ENCODE measurements around the gene STK17B. TPM values are rescaled to one million over a fixed set of nuclear protein-coding genes. Genes with fewer than 3 reads are reported as not detected.
"Not testable (repeated sequence)": the region's sequence is repeated elsewhere in the genome, so short reads cannot be mapped to it uniquely, and the experiment has no call there.

Gene STK17B
- total and polyA plus RNA-seq, 12 donors, result 2.0 to 20.4 (median 3.7) TPM

DNA sequence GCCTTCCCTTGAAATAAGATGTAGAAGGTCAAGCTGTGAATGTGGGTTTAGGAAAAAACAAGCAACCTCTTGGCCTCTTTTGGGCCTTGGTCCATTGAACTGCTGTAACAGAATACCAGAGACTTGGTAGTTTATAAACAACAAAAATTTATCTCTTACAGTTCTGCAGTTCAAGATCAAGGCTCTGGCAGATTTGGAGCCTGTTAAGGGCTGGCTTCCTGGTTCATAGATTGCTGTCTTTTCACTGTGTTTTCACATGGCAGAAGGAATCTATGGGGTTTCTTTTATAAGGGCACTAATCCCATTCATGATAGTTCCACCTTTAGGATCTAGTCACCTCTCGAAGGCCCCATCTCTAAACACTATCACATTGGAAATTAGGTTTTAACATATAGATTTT is 20.2 kb upstream of the STK17B start:
- Histone ChIP-seq H3K27ac (no peak overlapping the region), H3K27me3 (no peaks in the 10 kb centered on the region), H3K9me3 (no peaks in the 10 kb centered on the region), H3K4me3 (no peak overlapping the region), H3K4me1 (peaks cover 0 to 14% (median 0%) of the 10 kb centered on the region in 9 donors), H3K36me3 (no peaks in the 10 kb centered on the region)
- WGBS, 2 donors, result 100% methylated on average over 1 of the region's 1 CpG
- ATAC-seq, result no peak
- TF ChIP-seq, protein P1, sequence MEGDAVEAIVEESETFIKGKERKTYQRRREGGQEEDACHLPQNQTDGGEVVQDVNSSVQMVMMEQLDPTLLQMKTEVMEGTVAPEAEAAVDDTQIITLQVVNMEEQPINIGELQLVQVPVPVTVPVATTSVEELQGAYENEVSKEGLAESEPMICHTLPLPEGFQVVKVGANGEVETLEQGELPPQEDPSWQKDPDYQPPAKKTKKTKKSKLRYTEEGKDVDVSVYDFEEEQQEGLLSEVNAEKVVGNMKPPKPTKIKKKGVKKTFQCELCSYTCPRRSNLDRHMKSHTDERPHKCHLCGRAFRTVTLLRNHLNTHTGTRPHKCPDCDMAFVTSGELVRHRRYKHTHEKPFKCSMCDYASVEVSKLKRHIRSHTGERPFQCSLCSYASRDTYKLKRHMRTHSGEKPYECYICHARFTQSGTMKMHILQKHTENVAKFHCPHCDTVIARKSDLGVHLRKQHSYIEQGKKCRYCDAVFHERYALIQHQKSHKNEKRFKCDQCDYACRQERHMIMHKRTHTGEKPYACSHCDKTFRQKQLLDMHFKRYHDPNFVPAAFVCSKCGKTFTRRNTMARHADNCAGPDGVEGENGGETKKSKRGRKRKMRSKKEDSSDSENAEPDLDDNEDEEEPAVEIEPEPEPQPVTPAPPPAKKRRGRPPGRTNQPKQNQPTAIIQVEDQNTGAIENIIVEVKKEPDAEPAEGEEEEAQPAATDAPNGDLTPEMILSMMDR (IDR thresholded peaks at IDR 0.05), result no peak
- intact Hi-C loops (cut with DNase I), result no loop called here
- no peak for DNase-seq

DNA sequence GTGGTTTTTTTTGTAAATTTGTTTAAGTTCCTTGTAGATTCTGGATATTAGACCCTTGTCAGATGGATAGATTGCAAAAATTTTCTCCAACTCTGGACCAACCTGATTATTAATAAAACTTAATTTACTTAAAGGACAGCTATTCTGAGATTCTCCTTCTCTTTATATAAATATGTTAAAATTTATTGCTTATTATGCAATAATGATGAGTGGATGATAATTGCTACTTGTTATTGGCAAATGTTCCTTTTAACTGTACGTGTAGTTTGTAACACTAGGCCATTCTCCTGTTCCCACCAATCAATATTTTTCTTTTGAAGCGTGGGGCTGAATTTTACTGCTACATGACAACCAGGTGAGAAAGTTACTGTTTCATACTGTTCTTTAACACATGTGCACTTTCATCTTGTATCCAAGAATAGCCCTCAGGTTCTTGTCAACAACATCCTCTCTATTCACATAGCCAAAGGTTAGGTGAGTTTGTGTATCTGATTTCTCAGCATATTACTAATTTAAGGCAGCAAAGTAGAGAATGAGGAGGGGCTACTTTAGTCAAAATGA is 16.6 kb upstream of the STK17B start:
- DNase-seq (no peak), ATAC-seq (no peak)
- no peaks in the 10 kb centered on the region for H3K27me3 ChIP-seq
- TF ChIP-seq, protein P1 (IDR thresholded peaks at IDR 0.05), result no peak
- no peak overlapping the region for H3K4me3 ChIP-seq
- intact Hi-C loops (cut with DNase I), result no loop called here
- peaks cover 0 to 14% (median 0%) of the 10 kb centered on the region in 9 donors for H3K4me1 ChIP-seq
- no peaks in the 10 kb centered on the region for H3K36me3 ChIP-seq
- WGBS, 2 donors, result 95 to 99% methylated on average over 2 of the region's 2 CpGs
- no peak overlapping the region for H3K27ac ChIP-seq
- H3K9me3 ChIP-seq, result no peaks in the 10 kb centered on the region

DNA sequence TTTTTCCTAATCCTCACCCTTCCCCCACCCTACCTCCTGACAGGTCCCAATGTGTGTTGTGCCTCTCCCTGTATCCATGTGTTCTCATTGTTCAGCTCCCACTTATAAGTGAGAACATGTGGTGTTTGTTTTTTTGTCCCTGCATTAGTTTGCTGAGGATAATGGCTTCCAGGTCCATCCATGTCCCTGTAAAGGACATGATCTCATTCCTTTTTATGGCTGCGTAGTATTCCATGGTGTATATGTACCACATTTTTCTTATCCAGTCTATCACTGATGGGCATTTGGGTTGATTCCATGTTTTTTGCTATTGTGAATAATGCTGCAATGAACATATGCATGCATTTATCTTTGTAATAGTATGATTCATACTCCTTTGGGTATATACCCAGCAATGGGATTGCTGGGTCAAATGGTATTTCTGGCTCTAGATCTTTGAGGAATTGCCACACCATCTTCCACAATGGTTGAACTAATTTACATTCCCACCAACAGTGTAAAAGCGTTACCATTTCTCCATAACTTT is 15.9 kb upstream of the STK17B start:
- H3K4me3 ChIP-seq; ATAC-seq; intact Hi-C loops (cut with DNase I); H3K9me3 ChIP-seq; DNase-seq; H3K36me3 ChIP-seq; H3K27ac ChIP-seq; H3K27me3 ChIP-seq: not testable (repeated sequence)
- WGBS, 2 donors, result 96 to 99% methylated on average over 2 of the region's 2 CpGs
- H3K4me1 ChIP-seq, result peaks cover 0 to 22% (median 0%) of the 10 kb centered on the region in 9 donors

DNA sequence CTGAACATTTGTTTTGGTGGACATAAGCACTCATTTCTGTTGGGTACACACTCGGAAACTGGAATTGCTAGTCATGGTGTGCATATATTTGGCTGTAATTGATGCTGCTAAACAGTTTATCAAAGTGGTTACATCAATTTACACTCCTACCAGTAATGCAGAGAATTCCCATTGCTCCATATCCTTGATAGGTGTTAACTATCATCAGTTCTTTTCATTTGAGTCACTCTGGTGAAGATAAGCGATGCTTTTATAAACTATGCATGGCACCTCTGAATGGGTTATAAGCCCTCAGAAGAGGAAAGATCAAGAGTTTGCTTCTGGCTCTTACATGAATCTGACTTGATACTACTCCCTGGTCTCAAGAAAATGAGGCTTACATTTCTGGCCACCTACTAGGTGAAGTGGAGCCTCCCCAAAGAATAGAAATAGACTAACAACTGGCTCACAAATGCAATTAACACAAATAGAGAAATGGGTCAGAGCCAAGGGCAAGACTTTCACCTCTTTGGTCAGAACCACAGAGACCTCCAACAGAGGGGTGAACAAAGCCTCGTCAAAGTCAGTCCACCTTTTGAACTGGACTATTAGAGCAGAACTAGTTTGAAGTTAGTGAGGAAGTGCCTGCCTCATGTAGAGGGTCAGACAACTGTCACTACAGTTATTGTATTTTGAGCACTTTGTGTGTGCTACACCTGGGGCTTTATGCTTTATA is 15.0 kb upstream of the STK17B start:
- H3K27ac ChIP-seq, result no peak overlapping the region
- DNase-seq (no peak), ATAC-seq (no peak)
- TF ChIP-seq, protein P1 (IDR thresholded peaks at IDR 0.05), result no peak
- no peak overlapping the region for H3K4me3 ChIP-seq
- no peaks in the 10 kb centered on the region for H3K36me3 ChIP-seq
- H3K9me3 ChIP-seq, result no peaks in the 10 kb centered on the region
- 85 to 87% methylated on average over 3 of the region's 3 CpGs for WGBS, 2 donors
- intact Hi-C loops (cut with DNase I), result no loop called here
- peaks cover 0 to 30% (median 0%) of the 10 kb centered on the region in 9 donors for H3K4me1 ChIP-seq
- no peaks in the 10 kb centered on the region for H3K27me3 ChIP-seq

DNA sequence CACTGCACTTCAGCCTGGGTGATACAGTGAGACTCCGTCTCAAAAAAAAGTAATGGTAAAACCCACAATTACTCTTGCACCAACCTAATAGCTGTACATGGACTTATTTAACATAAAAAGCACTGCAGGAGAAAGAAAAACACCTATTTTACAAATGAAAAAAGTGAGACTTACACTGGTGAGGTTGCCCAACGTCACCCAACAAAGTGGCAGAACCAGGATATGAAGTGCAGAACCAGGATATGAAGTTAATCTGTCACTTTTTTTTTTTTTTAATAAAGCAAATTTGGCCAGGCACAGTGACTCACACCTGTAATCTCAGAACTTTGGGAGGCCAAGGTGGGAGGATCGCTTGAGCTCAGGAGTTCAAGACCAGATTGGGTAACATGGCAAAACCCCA is 13.5 kb upstream of the STK17B start:
- Histone ChIP-seq H3K4me1 (peaks cover 0 to 31% (median 0%) of the 10 kb centered on the region in 9 donors), H3K4me3 (no peak overlapping the region), H3K36me3 (no peaks in the 10 kb centered on the region), H3K27ac (peak overlapping the region in 1 of 10 donors; percentile 68), H3K9me3 (no peaks in the 10 kb centered on the region), H3K27me3 (no peaks in the 10 kb centered on the region)
- TF ChIP-seq, protein P1 (IDR thresholded peaks at IDR 0.05), result no peak
- 96 to 98% methylated on average over 3 of the region's 3 CpGs for WGBS, 2 donors
- ATAC-seq (no peak), DNase-seq (no peak)
- intact Hi-C loops (cut with DNase I), result no loop called here
